SIG-M5 treated with dmso at 0.1 percent for 504 hours (cell line): ENCODE data around the gene NKIRAS1.
"Not testable (repeated sequence)": the region's sequence is repeated elsewhere in the genome, so short reads cannot be mapped to it uniquely, and the experiment has no call there.

Source experiments
- DNase-seq: peaks from one replicate; lab custom pipeline; 2025; ENCODE audit not compliant: unreplicated experiment; lab: John Stamatoyannopoulos, UW

Gene NKIRAS1

GRCh38 chr3:23911397-23911796 lies 5.4 kb downstream of the NKIRAS1 start:
- no peak for DNase-seq

- no peak for DNase-seq
These were observed 7.4 kb downstream of the NKIRAS1 start for GRCh38 chr3:23909341-23909740.

- no peak for DNase-seq
These were observed 12.2 kb downstream of the NKIRAS1 start for GRCh38 chr3:23904545-23904944.

- DNase-seq = peak; percentile 46
These were observed 16.0 kb downstream of the NKIRAS1 start for GRCh38 chr3:23900744-23901143.

- DNase-seq = no peak
These were observed 21.6 kb downstream of the NKIRAS1 start for GRCh38 chr3:23895181-23895580.

- DNase-seq = no peak
These were observed 22.3 kb downstream of the NKIRAS1 start for GRCh38 chr3:23894254-23895061.

GRCh38 chr3:23889950-23890349 lies 26.8 kb downstream of the NKIRAS1 start:
- no peak for DNase-seq

- DNase-seq = no peak
These were observed 27.4 kb downstream of the NKIRAS1 start for GRCh38 chr3:23889386-23889785.

- peak; percentile 13 for DNase-seq
These were observed 28.1 kb downstream of the NKIRAS1 start for GRCh38 chr3:23888617-23889228.

- no peak for DNase-seq
These were observed 30.5 kb downstream of the NKIRAS1 start for GRCh38 chr3:23886311-23886710.

GRCh38 chr3:23885210-23885609 lies 31.6 kb downstream of the NKIRAS1 start:
- no peak for DNase-seq

GRCh38 chr3:23884481-23884880 lies 32.3 kb downstream of the NKIRAS1 start:
- no peak for DNase-seq

- no peak for DNase-seq
These were observed 34.3 kb downstream of the NKIRAS1 start for GRCh38 chr3:23882487-23882918.

- not testable (repeated sequence) for DNase-seq
These were observed 34.8 kb downstream of the NKIRAS1 start for GRCh38 chr3:23881993-23882392.

GRCh38 chr3:23880703-23881339 lies 36.0 kb downstream of the NKIRAS1 start:
- DNase-seq = no peak

- no peak for DNase-seq
These were observed 37.3 kb downstream of the NKIRAS1 start for GRCh38 chr3:23879485-23879884.

- DNase-seq = peak; percentile 90
These were observed 39.3 kb downstream of the NKIRAS1 start for GRCh38 chr3:23877329-23877980.

- no peak for DNase-seq
These were observed 39.9 kb downstream of the NKIRAS1 start for GRCh38 chr3:23876923-23877322.

GRCh38 chr3:23875113-23875725 lies 41.6 kb downstream of the NKIRAS1 start:
- no peak for DNase-seq

- no peak for DNase-seq
These were observed 42.3 kb downstream of the NKIRAS1 start for GRCh38 chr3:23874359-23875112.
